ENCODE results near the gene BSPRY.

DNA sequence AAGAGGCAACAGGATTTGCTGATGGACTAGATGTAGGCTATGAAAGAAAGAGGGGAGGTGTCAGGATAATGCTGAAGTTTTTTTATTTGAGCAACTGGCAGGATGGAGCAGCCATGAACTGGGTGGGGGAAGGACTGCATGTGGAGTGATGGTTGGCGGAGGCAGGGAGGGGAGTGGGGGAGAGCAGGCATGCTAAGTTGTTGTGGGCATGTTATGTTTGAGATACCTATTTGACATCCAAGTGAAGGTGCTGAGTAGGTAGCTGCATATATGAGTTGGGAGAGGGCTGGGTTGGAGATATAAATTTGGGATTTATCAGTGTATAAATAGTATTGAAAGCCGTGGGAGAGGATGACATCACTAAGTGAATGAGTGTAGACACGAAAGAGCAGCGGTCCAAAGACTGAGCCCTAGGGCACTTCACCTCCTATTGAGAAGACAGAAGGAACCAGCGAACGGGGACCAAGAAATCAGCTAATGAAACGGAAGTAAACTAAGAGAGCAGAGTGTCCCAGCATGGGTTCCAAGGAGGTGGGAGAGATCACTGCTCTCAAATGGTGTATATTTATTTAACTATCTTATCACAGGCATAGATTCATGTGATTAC, 7.4 kb downstream of the BSPRY start:
- TF ChIP-seq, protein P1, sequence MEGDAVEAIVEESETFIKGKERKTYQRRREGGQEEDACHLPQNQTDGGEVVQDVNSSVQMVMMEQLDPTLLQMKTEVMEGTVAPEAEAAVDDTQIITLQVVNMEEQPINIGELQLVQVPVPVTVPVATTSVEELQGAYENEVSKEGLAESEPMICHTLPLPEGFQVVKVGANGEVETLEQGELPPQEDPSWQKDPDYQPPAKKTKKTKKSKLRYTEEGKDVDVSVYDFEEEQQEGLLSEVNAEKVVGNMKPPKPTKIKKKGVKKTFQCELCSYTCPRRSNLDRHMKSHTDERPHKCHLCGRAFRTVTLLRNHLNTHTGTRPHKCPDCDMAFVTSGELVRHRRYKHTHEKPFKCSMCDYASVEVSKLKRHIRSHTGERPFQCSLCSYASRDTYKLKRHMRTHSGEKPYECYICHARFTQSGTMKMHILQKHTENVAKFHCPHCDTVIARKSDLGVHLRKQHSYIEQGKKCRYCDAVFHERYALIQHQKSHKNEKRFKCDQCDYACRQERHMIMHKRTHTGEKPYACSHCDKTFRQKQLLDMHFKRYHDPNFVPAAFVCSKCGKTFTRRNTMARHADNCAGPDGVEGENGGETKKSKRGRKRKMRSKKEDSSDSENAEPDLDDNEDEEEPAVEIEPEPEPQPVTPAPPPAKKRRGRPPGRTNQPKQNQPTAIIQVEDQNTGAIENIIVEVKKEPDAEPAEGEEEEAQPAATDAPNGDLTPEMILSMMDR (IDR thresholded peaks at IDR 0.05; ENCODE audit: poor library complexity, severe bottlenecking): no peak
- TF ChIP-seq POLR2AphosphoS5 (IDR thresholded peaks at IDR 0.05) (no peak), EZH2 (IDR thresholded peaks at IDR 0.05; ENCODE audit: borderline replicate concordance, insufficient read depth, low read length, poor library complexity, severe bottlenecking) (no peak), REST (IDR thresholded peaks at IDR 0.05; ENCODE audit: borderline replicate concordance) (no peak), EP300 (conservative IDR thresholded peaks at IDR 0.05; ENCODE audit: poor library complexity, severe bottlenecking) (no peak), TAF1 (IDR thresholded peaks at IDR 0.05; ENCODE audit: low read depth) (no peak), MXI1 (conservative IDR thresholded peaks at IDR 0.05; ENCODE audit: poor library complexity, severe bottlenecking) (no peak), SMC3 (conservative IDR thresholded peaks at IDR 0.05; ENCODE audit: poor library complexity) (no peak), RAD21 (conservative IDR thresholded peaks at IDR 0.05) (no peak)

All from neural cell (in vitro differentiated cells).